ENCODE measurements around the gene DFFB. TPM values are rescaled to one million over a fixed set of nuclear protein-coding genes. Genes with fewer than 3 reads are reported as not detected.

The DFFB gene
- total and polyA plus RNA-seq, 2 of the 13 experiments (the other 11 are each of a cell fraction or from before 2014, with no cell fraction given) = 4.6 to 9.3 TPM

- intact Hi-C loops (cut with micrococcal nuclease; ENCODE audit: unreplicated experiment) = no loop called here
- H3K36me3 ChIP-seq (replicated peaks in 1 of 2; ENCODE audit: control insufficient read depth in 1 of 2, insufficient read depth in 2 of 2, low read length in 2 of 2) = peaks cover 5 to 7% of the 10 kb centered on the region in 2 experiments; a peak in 3 of 5 replicates
- no peaks in the 10 kb centered on the region for H3K9me3 ChIP-seq (ENCODE audit: low read length)
- H4K20me1 ChIP-seq (ENCODE audit: insufficient read depth, low read length) = no peaks in the 10 kb centered on the region
- FAIRE-seq (no peak), DNase-seq (ENCODE audit: low spot score) (no peak), ATAC-seq (no peak)
- H3K27ac ChIP-seq (ENCODE audit: extremely low read length, insufficient read depth, low read length) = no peak overlapping the region
- H3K79me2 ChIP-seq (ENCODE audit: insufficient read depth, low read length) = no peaks in the 10 kb centered on the region
- H3K9ac ChIP-seq (ENCODE audit: insufficient read depth, low read depth, low read length) = no peak overlapping the region
- H3K4me2 ChIP-seq (ENCODE audit: low read depth, low read length) = no peak overlapping the region
- in situ Hi-C loops (cut with HindIII; ENCODE audit: extremely low pct_ligation_motif_present, low pct_unique_long_range_greater_than_20kb) = no loop called here
- ChIA-PET POLR2A (no interaction called here), CTCF (ENCODE audit: low intra/inter-chr PET ratio, low total read pairs) (no interaction called here)
- H3K4me3 ChIP-seq (replicated peaks in 1 of 3; ENCODE audit: insufficient read depth in 1 of 3, low read depth in 2 of 3, low read length in 3 of 3) = no peak overlapping the region
- no peaks in the 10 kb centered on the region for H3K27me3 ChIP-seq (ENCODE audit: control insufficient read depth in 1 of 2, insufficient read depth in 2 of 2, low read length in 2 of 2)
- no peaks in the 10 kb centered on the region for H3K4me1 ChIP-seq (ENCODE audit: insufficient read depth, low read length)
- no TSS peak for BruUV-seq (replicated peaks)
- TF ChIP-seq ZNF317 (CRISPR knock-in tag; IDR thresholded peaks at IDR 0.05) (no peak), HNRNPUL1 (IDR thresholded peaks at IDR 0.05; ENCODE audit: low read depth, low read length) (no peak), RFX3 (CRISPR knock-in tag; IDR thresholded peaks at IDR 0.05) (no peak), ZNF567 (CRISPR knock-in tag; IDR thresholded peaks at IDR 0.05; ENCODE audit: borderline replicate concordance) (no peak), KDM5A (IDR thresholded peaks at IDR 0.05; ENCODE audit: borderline replicate concordance, low read length) (no peak), ZFP41 (CRISPR knock-in tag; IDR thresholded peaks at IDR 0.05; ENCODE audit: borderline replicate concordance) (no peak), THAP11 (CRISPR knock-in tag; IDR thresholded peaks at IDR 0.05) (no peak), ZKSCAN5 (CRISPR knock-in tag; IDR thresholded peaks at IDR 0.05) (no peak), ZNF10 (CRISPR knock-in tag; IDR thresholded peaks at IDR 0.05; ENCODE audit: borderline replicate concordance, low read depth) (no peak), JDP2 (CRISPR knock-in tag; IDR thresholded peaks at IDR 0.05; ENCODE audit: borderline replicate concordance) (no peak), ZUFSP (CRISPR knock-in tag; IDR thresholded peaks at IDR 0.05; ENCODE audit: borderline replicate concordance) (no peak), ATF7-NPFF (CRISPR knock-in tag; IDR thresholded peaks at IDR 0.05; ENCODE audit: low read depth) (no peak)
- WGBS (ENCODE audit: low lambda C conversion rate) = 92% methylated on average over 5 of the region's 8 CpGs
- H2AFZ ChIP-seq (ENCODE audit: low read length) = no peak overlapping the region
These were observed 15.3 kb downstream of the DFFB start for GRCh38 chr1:3872546-3872945.

Measured in HepG2 (cell line).